MCF 10A (cell line): ENCODE results near the gene LPP. TPM values are rescaled to one million over a fixed set of nuclear protein-coding genes. Genes with fewer than 3 reads are reported as not detected.

Source experiments
- BruUV-seq: library from RNA; stranded (reverse); fragments of 400-500 nt; replicated peaks from 2 replicates; lab custom pipeline; 2021; lab: Mats Ljungman, UMichigan
- CTCF ChIA-PET: fragments of 300-600 bp; sonication (Branson Sonifier 250); formaldehyde crosslinking; extraction: SDS; loops from one replicate; lab custom pipeline; 2021; ENCODE audit warnings: antibody characterized with exemption, inconsistent platforms; lab: Yijun Ruan, JAX
- POLR2A ChIA-PET: fragments of 300-600, 350-650 bp; sonication (Branson Sonifier 250); formaldehyde crosslinking; extraction: SDS; loops from one replicate; lab custom pipeline; 2020; ENCODE audit warnings: antibody characterized with exemption, inconsistent platforms; lab: Yijun Ruan, JAX
- DNase-seq: peaks from one replicate; pipeline ENCODE4 v3.0.0-alpha.2; 2018; ENCODE audit not compliant: unreplicated experiment
- H3K27ac Mint-ChIP-seq: one replicate; pipeline ENCODE4 v1.8.0; 2022; ENCODE audit warnings: mild to moderate bottlenecking, low read depth, mixed read lengths; ENCODE audit not compliant: unreplicated experiment
- H3K27me3 Mint-ChIP-seq: one replicate; pipeline ENCODE4 v1.8.0; 2022; ENCODE audit warnings: mixed read lengths; ENCODE audit not compliant: insufficient read depth, unreplicated experiment
- H3K36me3 Mint-ChIP-seq: one replicate; pipeline ENCODE4 v1.8.0; 2022; ENCODE audit warnings: mild to moderate bottlenecking, moderate library complexity, mixed read lengths; ENCODE audit not compliant: insufficient read depth, unreplicated experiment
- H3K4me1 Mint-ChIP-seq: one replicate; pipeline ENCODE4 v1.8.0; 2022; ENCODE audit warnings: mixed read lengths; ENCODE audit not compliant: insufficient read depth, unreplicated experiment
- H3K4me3 Mint-ChIP-seq: one replicate; pipeline ENCODE4 v1.8.0; 2022; ENCODE audit warnings: mild to moderate bottlenecking, moderate library complexity, mixed read lengths; ENCODE audit not compliant: unreplicated experiment
- H3K9me3 Mint-ChIP-seq: one replicate; pipeline ENCODE4 v1.8.0; 2022; ENCODE audit warnings: mixed read lengths; ENCODE audit not compliant: unreplicated experiment
- CTCF ChIP-seq: fragments of 200-600 bp; IDR thresholded peaks from one replicate; pipeline ENCODE4 v1.8.0; 2022; ENCODE audit warnings: antibody characterized with exemption, mild to moderate bottlenecking; ENCODE audit not compliant: unreplicated experiment
- intact Hi-C: fragments of 100-400 bp; cut with micrococcal nuclease; formaldehyde crosslinking; loops from 2 replicates; pipeline ENCODE4 v1.14.1; 2022
- total RNA-seq: library from RNA; stranded (reverse); gene quantifications from 2 replicates; pipeline ENCODE4 v1.2.3, GENCODE V29; 2022

Gene LPP
- total RNA-seq, 1 experiment from 2014 or later: 117 TPM

- Mint-ChIP-seq H3K4me1 (peaks cover 12% of the 10 kb centered on the region), H3K27ac (no peak overlapping the region), H3K4me3 (no peak overlapping the region), H3K27me3 (no peaks in the 10 kb centered on the region), H3K36me3 (peaks cover 12% of the 10 kb centered on the region), H3K9me3 (no peaks in the 10 kb centered on the region)
- no peak for TF ChIP-seq CTCF
- BruUV-seq: no TSS peak
- ChIA-PET POLR2A (interaction anchor here (1.0 kb wide), 1 partner anchor 13 kb away, joined by 3 read pairs; no protein-coding TSS in a partner anchor), CTCF (interaction anchor here (0.6 kb wide), 1 partner anchor 45 kb away, joined by 3 read pairs; no protein-coding TSS in a partner anchor)
- intact Hi-C loops: no loop called here
- no peak for DNase-seq
Observed at GRCh38 chr3:188490416-188490815, 336.5 kb downstream of the LPP start.

GRCh38 chr3:188491276-188491687, 337.3 kb downstream of the LPP start:
- DNase-seq: peak; percentile 31
- Mint-ChIP-seq H3K9me3 (no peaks in the 10 kb centered on the region), H3K27ac (no peak overlapping the region), H3K27me3 (no peaks in the 10 kb centered on the region), H3K36me3 (peaks cover 7% of the 10 kb centered on the region), H3K4me1 (peaks cover 9% of the 10 kb centered on the region), H3K4me3 (no peak overlapping the region)
- no TSS peak for BruUV-seq
- ChIA-PET POLR2A (no interaction called here), CTCF (no interaction called here)
- TF ChIP-seq CTCF: no peak
- intact Hi-C loops: no loop called here

GRCh38 chr3:188496390-188496789, 342.4 kb downstream of the LPP start:
- CTCF ChIA-PET: no interaction called here
- peaks cover 6% of the 10 kb centered on the region for H3K36me3 Mint-ChIP-seq
- no peak overlapping the region for H3K27ac Mint-ChIP-seq
- peaks cover 8% of the 10 kb centered on the region for H3K9me3 Mint-ChIP-seq
- no TSS peak for BruUV-seq
- intact Hi-C loops: no loop called here
- DNase-seq: no peak
- POLR2A ChIA-PET: interaction anchor here (0.6 kb wide), 1 partner anchor 330 kb away, joined by 3 read pairs; no protein-coding TSS in a partner anchor
- no peak overlapping the region for H3K4me3 Mint-ChIP-seq
- no peaks in the 10 kb centered on the region for H3K27me3 Mint-ChIP-seq
- peaks cover under 1% of the 10 kb centered on the region for H3K4me1 Mint-ChIP-seq
- no peak for TF ChIP-seq CTCF

GRCh38 chr3:188497021-188497420, 343.1 kb downstream of the LPP start:
- Mint-ChIP-seq H3K27me3 (no peaks in the 10 kb centered on the region), H3K9me3 (peaks cover 10% of the 10 kb centered on the region), H3K4me1 (no peaks in the 10 kb centered on the region), H3K4me3 (no peak overlapping the region), H3K36me3 (peaks cover 6% of the 10 kb centered on the region), H3K27ac (no peak overlapping the region)
- POLR2A ChIA-PET: interaction anchor here (0.6 kb wide), 1 partner anchor 331 kb away, joined by 3 read pairs; no protein-coding TSS in a partner anchor
- DNase-seq: peak; percentile 9
- CTCF ChIA-PET: no interaction called here
- no peak for TF ChIP-seq CTCF
- BruUV-seq: no TSS peak
- intact Hi-C loops: no loop called here
